K562 (cell line): ENCODE results near the gene ARNT2. TPM values are rescaled to one million over a fixed set of nuclear protein-coding genes. Genes with fewer than 3 reads are reported as not detected.

Experiments
- ATAC-seq: fragments of 200-7000 bp; cut with Tn5 transposase; 3 replicates; pipeline ENCODE4 v1.9.1; 2020; ENCODE audit warnings: moderate library complexity
- Bru-seq: library from RNA; stranded (reverse); fragments of 400-500 nt; gene quantifications from one replicate; lab custom pipeline; 2021; lab: Mats Ljungman, UMichigan
- BruChase-seq, 2 experiments: library from RNA; stranded (reverse); fragments of 400-500 nt; gene quantifications; one replicate each; lab custom pipeline; 2021; lab: Mats Ljungman, UMichigan
- BruUV-seq: library from RNA; stranded (reverse); fragments of 400-500 nt; replicated peaks from 2 replicates; lab custom pipeline; 2021; lab: Mats Ljungman, UMichigan
- CTCF ChIA-PET: fragments of 300-600 bp; formaldehyde crosslinking; extraction: SDS; loops from one replicate; lab custom pipeline; 2021; ENCODE audit warnings: low intra/inter-chr PET ratio; lab: Yijun Ruan, JAX
- POLR2A ChIA-PET: fragments of 300-600, 350-650 bp; sonication (Branson Sonifier 250); formaldehyde crosslinking; extraction: SDS; loops from one replicate; lab custom pipeline; 2021; ENCODE audit warnings: antibody characterized with exemption, inconsistent platforms; lab: Yijun Ruan, JAX
- DNase-seq, 4 experiments: peaks; one replicate each; pipeline versions ENCODE4 v3.0.0 to v3.0.0-alpha.2; 2011 to 2018; ENCODE audit warnings: low spot score in 3 of 4, mixed read lengths in 3 of 4; ENCODE audit errors: extremely low read depth in 1 of 4
- FAIRE-seq: peaks from 2 replicates; lab custom pipeline; 2011; peaks lifted over from hg19 to GRCh38; lab: Jason Lieb, UNC
- H2AFZ ChIP-seq: 2 replicates; pipeline ENCODE4 v1.6.0; 2011; ENCODE audit warnings: low read depth, low read length, control low read depth, inconsistent platforms
- H3K27ac ChIP-seq: fragments of 200-600 bp; 3 replicates; pipeline ENCODE4 v1.8.0; 2011; ENCODE audit warnings: low read depth, mild to moderate bottlenecking, control low read depth, inconsistent platforms, low read length, moderate library complexity, mixed read lengths; ENCODE audit errors: extremely low read depth
- H3K27me3 ChIP-seq, 2 experiments: fragments of 300-600 bp in 1 of 2; 2 replicates in 1 of 2; 3 replicates in 1 of 2; pipeline versions ENCODE4 v1.6.0 to v1.8.0; 2011; ENCODE audit warnings: inconsistent platforms in 2 of 2, low read length in 2 of 2, mild to moderate bottlenecking in 1 of 2, mixed read lengths in 1 of 2, moderate library complexity in 1 of 2; ENCODE audit not compliant: control insufficient read depth in 2 of 2, insufficient read depth in 2 of 2
- H3K36me3 ChIP-seq: fragments of 300-600 bp; 3 replicates; pipeline ENCODE4 v1.8.0; 2011; ENCODE audit warnings: mild to moderate bottlenecking, low read length, inconsistent platforms; ENCODE audit not compliant: control insufficient read depth, insufficient read depth
- H3K4me1 ChIP-seq, 2 experiments: fragments of 200-600 bp in 1 of 2; replicated peaks in 1 of 2; 2 replicates in 1 of 2; 3 replicates in 1 of 2; pipeline versions ENCODE4 v1.5.1 to v1.8.0; 2011; ENCODE audit warnings: inconsistent platforms in 2 of 2, low read length in 2 of 2, mild to moderate bottlenecking in 1 of 2, mixed read lengths in 1 of 2, moderate library complexity in 1 of 2; ENCODE audit not compliant: control insufficient read depth in 2 of 2, insufficient read depth in 2 of 2
- H3K4me2 ChIP-seq: 2 replicates; pipeline ENCODE4 v1.6.1; 2011; ENCODE audit warnings: low read length, control low read depth, inconsistent platforms, mixed read lengths; ENCODE audit not compliant: insufficient read depth
- H3K4me3 ChIP-seq: fragments of 200-600 bp; sonication (generic), shearing (Covaris generic); 2 replicates; pipeline ENCODE4 v1.5.1; 2016; ENCODE audit warnings: control low read depth, inconsistent platforms
- H3K79me2 ChIP-seq: fragments of 200-600 bp; 3 replicates; pipeline ENCODE4 v1.8.0; 2011; ENCODE audit warnings: low read length, inconsistent platforms; ENCODE audit not compliant: control insufficient read depth, insufficient read depth
- H3K9ac ChIP-seq, 2 experiments: 2 replicates each; pipeline versions ENCODE4 v1.6.0 to v1.6.1; 2011; ENCODE audit warnings: low read depth in 2 of 2, low read length in 2 of 2, control low read depth in 1 of 2, inconsistent platforms in 1 of 2, mild to moderate bottlenecking in 1 of 2, mixed read lengths in 1 of 2; ENCODE audit not compliant: insufficient read depth in 1 of 2
- H3K9me1 ChIP-seq: one replicate; pipeline ENCODE4 v1.6.0; 2011; ENCODE audit warnings: inconsistent platforms, mild to moderate bottlenecking, low read length, moderate library complexity; ENCODE audit not compliant: control insufficient read depth, insufficient read depth
- H3K9me3 ChIP-seq: replicated peaks from 2 replicates; pipeline ENCODE4 v1.5.1; 2011; ENCODE audit warnings: low read depth, low read length, inconsistent platforms; ENCODE audit not compliant: control insufficient read depth, insufficient read depth
- H4K20me1 ChIP-seq: replicated peaks from 2 replicates; pipeline ENCODE4 v1.6.1; 2011; ENCODE audit warnings: low read length, inconsistent platforms, mixed read lengths; ENCODE audit not compliant: control insufficient read depth, insufficient read depth
- FOXP4 ChIP-seq: sonication (generic); formaldehyde crosslinking; IDR thresholded peaks from 2 replicates; pipeline ENCODE4 v1.8.0; 2022; ENCODE audit warnings: mild to moderate bottlenecking, missing genetic modification reagents, borderline replicate concordance
- MBD1 ChIP-seq: fragments of 250-450 bp; sonication (Bioruptor Pico); IDR thresholded peaks from 2 replicates; pipeline ENCODE4 v1.8.0; 2022; ENCODE audit warnings: inconsistent platforms
- MCM2 ChIP-seq: fragments of 450-650 bp; IDR thresholded peaks from 2 replicates; pipeline ENCODE4 v1.6.1; 2017; ENCODE audit warnings: low read depth, mild to moderate bottlenecking
- YBX1 ChIP-seq: fragments of 450-650 bp; IDR thresholded peaks from 2 replicates; pipeline ENCODE4 v1.7.1; 2016; ENCODE audit warnings: mild to moderate bottlenecking
- ZBTB43 ChIP-seq: sonication (generic); formaldehyde crosslinking; IDR thresholded peaks from 2 replicates; pipeline ENCODE4 v1.8.0; 2023; ENCODE audit warnings: mild to moderate bottlenecking, missing genetic modification reagents
- WGBS: fragments of 100-300 bp; shearing (Covaris generic); methylation state at CpG from one replicate; pipeline ENCODE4 v1.1.6; 2016; ENCODE audit warnings: low coverage, mixed read lengths; ENCODE audit not compliant: insufficient coverage; ENCODE audit errors: missing lambda C conversion rate; 5-methylcytosine and 5-hydroxymethylcytosine counted together
- in situ Hi-C: fragments of 300-500 bp; cut with MboI; formaldehyde crosslinking; loops from 4 replicates; pipeline ENCODE4 v1.15.0; 2018; ENCODE audit warnings: inconsistent platforms, mixed read lengths
- intact Hi-C: fragments of 100-400 bp; cut with micrococcal nuclease; formaldehyde crosslinking; loops from 2 replicates; pipeline ENCODE4 v1.14.2; 2022
- long read RNA-seq, 3 experiments: library from polyadenylated mRNA in 2 of 3; library from RNA in 1 of 3; unstranded in 2 of 3; stranded (forward) in 1 of 3; transcript quantifications; one replicate each; pipeline ENCODE4 v2.0.0, GENCODE V29; 2019 to 2022
- polyA minus RNA-seq, 3 experiments: library from RNA; depleted of rRNA, polyadenylated mRNA; stranded (reverse); fragments of >200 nt; gene quantifications; 2 replicates each; pipeline ENCODE4 v1.2.3, GENCODE V29; 2011
- polyA plus RNA-seq, 8 experiments: library from polyadenylated mRNA; depleted of rRNA in 4 of 8; stranded (reverse) in 5 of 8; unstranded in 3 of 8; fragments of >200 nt; fragmentation: Nextera tagmentation in 2 of 8; fragmentation: Illumina TruSeq in 1 of 8; extraction: Ambion mirVana in 2 of 8; extraction: Trizol in 1 of 8; gene quantifications; 2 replicates each; pipeline versions ENCODE4 v1.2.1 to v1.2.3, GENCODE V29; 2011 to 2014; ENCODE audit warnings: inconsistent platforms in 1 of 8, missing spikeins in 1 of 8
- total RNA-seq, 7 experiments: library from RNA; depleted of rRNA in 6 of 7; stranded (reverse); fragments of >200 nt in 6 of 7; fragmentation: Illumina TruSeq in 2 of 7; extraction: Trizol in 2 of 7; gene quantifications; 2 replicates each; pipeline versions ENCODE4 v1.2.1 to v1.2.3, GENCODE V29; 2011 to 2021; ENCODE audit warnings: low replicate concordance in 1 of 7

Gene ARNT2
- total RNA-seq (2011; cell fraction: chromatin; rRNA removed; ENCODE audit: low replicate concordance) = 0.07 TPM in 1 of 2 replicates, not detected in the other
- total RNA-seq (2011; cell fraction: nucleolus; rRNA removed) = under 0.01 TPM in 1 of 2 replicates, not detected in the other
- total RNA-seq (2011; cell fraction: nucleoplasm; rRNA removed) = 0.07 TPM in 1 of 2 replicates, not detected in the other
- total RNA-seq (2014; rRNA removed) (not detected in 2 replicates), total RNA-seq (2014; rRNA removed; fragmentation: Illumina TruSeq; extraction: Trizol) (not detected in 2 replicates), total RNA-seq (2015; rRNA removed; fragmentation: Illumina TruSeq; extraction: Trizol) (not detected in 2 replicates), total RNA-seq (2021) (not detected in 2 replicates), polyA plus RNA-seq (2011; rRNA removed) (0.01 TPM in 1 of 2 replicates, not detected in the other), polyA plus RNA-seq (2014; fragmentation: Illumina TruSeq; extraction: Trizol) (not detected in 2 replicates), polyA plus RNA-seq (2014; fragmentation: Nextera tagmentation; extraction: Ambion mirVana) (not detected), polyA plus RNA-seq (2014; rRNA removed) (not detected in 2 replicates), polyA minus RNA-seq (2011; rRNA and poly(A)+ RNA removed) (not detected in 2 replicates), Bru-seq, nascent RNA (percentile 5 among the genes with signal in this experiment), BruChase-seq, experiment 1, labeled RNA remaining after a 2-hour chase (percentile 6 among the genes with signal in this experiment), BruChase-seq, experiment 2, labeled RNA remaining after a 6-hour chase (percentile 5 among the genes with signal in this experiment)
- 0.06 TPM in 1 of 2 replicates, not detected in the other for polyA plus RNA-seq (2011; cell fraction: cytosol; rRNA removed)
- polyA plus RNA-seq (2011; cell fraction: nucleus; rRNA removed) = 0.16 TPM in 1 of 2 replicates, not detected in the other
- 0.04 TPM in 1 of 2 replicates, not detected in the other for polyA plus RNA-seq (2012)
- polyA minus RNA-seq (2011; cell fraction: cytosol; rRNA and poly(A)+ RNA removed) = not detected in 2 replicates
- polyA minus RNA-seq (2011; cell fraction: nucleus; rRNA and poly(A)+ RNA removed) = not detected in 2 replicates
- long read RNA-seq, experiment 1 = 0 reads
- long read RNA-seq, experiment 2 = 0 reads
- long read RNA-seq, experiment 3 = 0 reads

DNA sequence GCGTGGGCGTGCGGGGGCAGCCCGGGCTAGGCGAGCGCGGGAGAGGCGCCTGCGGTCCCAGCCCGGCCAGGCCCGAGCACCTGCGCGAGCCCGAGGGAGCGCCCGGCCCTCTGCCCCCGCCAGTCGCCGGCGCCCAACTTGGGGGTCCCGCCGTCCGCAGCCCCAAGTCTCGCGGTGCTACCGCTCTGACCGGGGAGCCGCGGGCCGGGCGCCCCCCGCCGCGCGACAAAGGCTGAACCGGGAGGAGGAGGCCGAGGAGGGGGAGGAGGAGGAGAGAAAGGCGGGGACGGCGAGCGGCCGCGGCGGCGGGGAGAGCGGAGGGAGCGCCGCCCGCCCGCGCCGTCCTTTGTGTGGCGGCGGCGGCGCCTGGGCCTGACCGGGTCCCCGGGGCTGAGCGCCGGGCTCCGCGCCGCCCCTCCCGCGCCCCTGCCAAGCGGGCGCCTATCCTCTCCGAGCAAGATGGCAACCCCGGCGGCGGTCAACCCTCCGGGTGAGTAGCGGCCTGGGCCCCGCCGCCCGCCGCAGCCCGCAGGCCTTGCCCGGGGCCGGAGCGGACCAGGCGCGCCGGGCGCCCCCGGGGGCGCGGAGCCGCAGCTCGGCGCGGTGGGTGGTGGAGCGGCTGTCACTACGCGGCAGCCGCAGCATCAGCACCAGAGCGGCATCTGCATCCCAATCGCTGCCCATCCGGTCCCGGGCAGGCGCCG lies at the start of gene ARNT2:
Gene ARNT2 (plus strand): TSS at position 326 of the 704 bp plus-strand sequence. CDS start 134 bp downstream, at position 460.
- H3K27ac ChIP-seq = no peak within 1 kb of the TSS
- H3K4me1 ChIP-seq = peaks cover 0 to 7% of the 10 kb centered on the region in 2 experiments; a peak in 2 of 5 replicates
- no peaks in the 10 kb centered on the region for H3K36me3 ChIP-seq
- no peaks in the 10 kb centered on the region for H3K9me1 ChIP-seq
- DNase-seq (no peak), ATAC-seq (no peak), FAIRE-seq (no peak)
- no peak for TF ChIP-seq YBX1
- TF ChIP-seq ZBTB43 = no peak
- TF ChIP-seq MBD1 (CRISPR knock-in tag) = no peak
- TF ChIP-seq MCM2 = no peak
- TF ChIP-seq FOXP4 (CRISPR knock-in tag) = no peak
- H3K27me3 ChIP-seq = peaks cover 16 to 35% of the 10 kb centered on the region in 2 experiments; a peak in 3 of 5 replicates
- 27% methylated on average over 29 of the region's 102 CpGs for WGBS
- no peak within 1 kb of the TSS for H2AFZ ChIP-seq
- H3K79me2 ChIP-seq = no peaks in the 10 kb centered on the region
- ChIA-PET POLR2A (interaction anchor here (0.7 kb wide), 1 partner anchor 99 kb away, joined by 3 read pairs; no protein-coding TSS in a partner anchor), CTCF (no interaction called here)
- no peak within 1 kb of the TSS for H3K4me3 ChIP-seq
- no TSS peak for BruUV-seq
- in situ Hi-C loops (no loop called here), intact Hi-C loops (no loop called here)
- no peak within 1 kb of the TSS for H3K9ac ChIP-seq
- no peak within 1 kb of the TSS for H3K4me2 ChIP-seq
- no peaks in the 10 kb centered on the region for H4K20me1 ChIP-seq
- no peaks in the 10 kb centered on the region for H3K9me3 ChIP-seq
